GM23248 (cell line): ENCODE results near the gene SMPD3.

Experiments
- EZH2 ChIP-seq: fragments of 200-600 bp; sonication (generic); IDR thresholded peaks from 2 replicates; pipeline ENCODE4 v1.6.1; 2018; ENCODE audit warnings: antibody characterized with exemption, mild to moderate bottlenecking; ENCODE audit not compliant: insufficient read depth, poor library complexity, severe bottlenecking
- EZH2phosphoT487 ChIP-seq: fragments of 200-600 bp; sonication (generic); IDR thresholded peaks from 2 replicates; pipeline ENCODE4 v1.6.1; 2018; ENCODE audit warnings: antibody characterized with exemption, moderate library complexity, mild to moderate bottlenecking, low read depth; ENCODE audit not compliant: insufficient read depth

DNA sequence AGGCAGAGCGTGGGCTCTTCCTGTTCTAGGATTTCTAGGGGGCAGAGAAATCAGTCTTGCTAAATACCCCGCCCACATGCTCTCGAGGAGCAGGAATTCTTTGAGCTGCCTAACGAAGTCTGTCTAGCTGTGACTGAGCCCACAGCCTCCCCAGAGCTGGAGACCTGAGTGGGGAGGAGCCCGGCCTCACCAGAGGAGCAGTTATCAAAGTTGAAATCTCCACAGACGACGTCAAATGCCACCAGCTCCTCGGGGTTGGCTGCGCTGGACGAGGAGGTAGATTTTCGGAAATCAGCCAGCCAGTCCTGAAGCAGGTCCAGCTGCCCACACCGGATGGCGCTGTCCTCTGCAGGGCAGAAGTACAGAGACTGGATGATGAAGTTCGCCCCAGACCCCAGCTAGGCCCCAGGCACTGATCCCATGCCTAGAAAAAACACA lies 83.7 kb downstream of the SMPD3 start:
- TF ChIP-seq EZH2phosphoT487: no peak
- TF ChIP-seq EZH2: no peak
